Measurements from ENCODE around the gene PPP1R9B. TPM values are rescaled to one million over a fixed set of nuclear protein-coding genes. Genes with fewer than 3 reads are reported as not detected.

The PPP1R9B gene
- total RNA-seq, 1 donor from 2014 or later = 35.2 TPM

- TF ChIP-seq, protein P1, sequence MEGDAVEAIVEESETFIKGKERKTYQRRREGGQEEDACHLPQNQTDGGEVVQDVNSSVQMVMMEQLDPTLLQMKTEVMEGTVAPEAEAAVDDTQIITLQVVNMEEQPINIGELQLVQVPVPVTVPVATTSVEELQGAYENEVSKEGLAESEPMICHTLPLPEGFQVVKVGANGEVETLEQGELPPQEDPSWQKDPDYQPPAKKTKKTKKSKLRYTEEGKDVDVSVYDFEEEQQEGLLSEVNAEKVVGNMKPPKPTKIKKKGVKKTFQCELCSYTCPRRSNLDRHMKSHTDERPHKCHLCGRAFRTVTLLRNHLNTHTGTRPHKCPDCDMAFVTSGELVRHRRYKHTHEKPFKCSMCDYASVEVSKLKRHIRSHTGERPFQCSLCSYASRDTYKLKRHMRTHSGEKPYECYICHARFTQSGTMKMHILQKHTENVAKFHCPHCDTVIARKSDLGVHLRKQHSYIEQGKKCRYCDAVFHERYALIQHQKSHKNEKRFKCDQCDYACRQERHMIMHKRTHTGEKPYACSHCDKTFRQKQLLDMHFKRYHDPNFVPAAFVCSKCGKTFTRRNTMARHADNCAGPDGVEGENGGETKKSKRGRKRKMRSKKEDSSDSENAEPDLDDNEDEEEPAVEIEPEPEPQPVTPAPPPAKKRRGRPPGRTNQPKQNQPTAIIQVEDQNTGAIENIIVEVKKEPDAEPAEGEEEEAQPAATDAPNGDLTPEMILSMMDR (IDR thresholded peaks at IDR 0.05; ENCODE audit: insufficient read depth, low read length, poor library complexity, severe bottlenecking) = no peak
- no peak for DNase-seq (ENCODE audit: low read depth)
- Histone ChIP-seq H3K4me3 (ENCODE audit: low read depth, low read length) (no peak overlapping the region), H3K27me3 (ENCODE audit: control insufficient read depth, insufficient read depth, low read length) (peaks cover 2% of the 10 kb centered on the region), H3K36me3 (ENCODE audit: control insufficient read depth, insufficient read depth, low read length) (no peaks in the 10 kb centered on the region)
Observed at GRCh38 chr17:50113624-50114320, 36.7 kb downstream of the PPP1R9B start.

GRCh38 chr17:50112694-50113093, 37.8 kb downstream of the PPP1R9B start:
- Histone ChIP-seq H3K4me3 (ENCODE audit: low read depth, low read length) (no peak overlapping the region), H3K27me3 (ENCODE audit: control insufficient read depth, insufficient read depth, low read length) (peaks cover 2% of the 10 kb centered on the region), H3K36me3 (ENCODE audit: control insufficient read depth, insufficient read depth, low read length) (no peaks in the 10 kb centered on the region)
- TF ChIP-seq, protein P1 (IDR thresholded peaks at IDR 0.05; ENCODE audit: insufficient read depth, low read length, poor library complexity, severe bottlenecking) = no peak
- no peak for DNase-seq (ENCODE audit: low read depth)

- DNase-seq (ENCODE audit: low read depth) = no peak
- H3K4me3 ChIP-seq (ENCODE audit: low read depth, low read length) = no peak overlapping the region
- no peaks in the 10 kb centered on the region for H3K36me3 ChIP-seq (ENCODE audit: control insufficient read depth, insufficient read depth, low read length)
- H3K27me3 ChIP-seq (ENCODE audit: control insufficient read depth, insufficient read depth, low read length) = no peaks in the 10 kb centered on the region
- TF ChIP-seq, protein P1 (IDR thresholded peaks at IDR 0.05; ENCODE audit: insufficient read depth, low read length, poor library complexity, severe bottlenecking) = no peak
Observed at GRCh38 chr17:50111673-50112655, 38.5 kb downstream of the PPP1R9B start.

DNA sequence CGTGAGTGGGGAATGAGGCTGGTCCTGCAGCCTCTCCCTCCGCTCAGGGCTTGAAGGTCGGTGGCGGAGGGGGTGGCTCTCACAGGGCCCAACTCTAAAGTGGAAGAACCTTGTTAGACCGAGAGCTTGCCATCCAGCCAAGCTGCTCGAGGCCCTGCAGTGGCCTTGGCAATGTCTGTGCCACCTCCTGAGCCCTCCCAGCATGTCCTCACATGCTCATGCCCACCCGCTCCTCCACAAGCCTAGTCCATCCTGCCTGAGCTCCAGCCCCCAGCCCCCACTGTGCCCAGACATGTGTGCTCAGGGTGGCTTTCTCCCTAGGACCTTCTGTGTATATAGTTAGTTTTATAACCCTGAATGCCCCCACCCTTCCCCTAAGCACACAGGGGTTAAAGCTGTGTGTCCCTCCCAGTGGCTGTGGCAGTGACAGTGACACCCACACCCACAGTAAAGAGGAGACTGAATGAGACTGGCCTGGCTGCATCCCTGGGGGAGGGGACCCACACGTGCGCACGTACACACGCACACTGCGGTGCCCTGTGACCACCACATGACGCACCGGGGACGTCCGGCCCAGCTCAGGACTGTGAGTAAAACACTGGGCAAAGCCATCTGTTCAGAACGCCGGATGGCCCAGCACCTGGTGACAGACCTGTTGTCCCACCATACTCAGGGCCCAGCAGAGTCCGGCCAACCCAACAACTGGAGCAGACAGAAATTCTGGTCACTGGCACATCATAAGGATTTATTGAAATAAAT, 39.7 kb downstream of the PPP1R9B start:
- no peak overlapping the region for H3K4me3 ChIP-seq (ENCODE audit: low read depth, low read length)
- DNase-seq (ENCODE audit: low read depth) = no peak
- H3K27me3 ChIP-seq (ENCODE audit: control insufficient read depth, insufficient read depth, low read length) = no peaks in the 10 kb centered on the region
- TF ChIP-seq, protein P1 (IDR thresholded peaks at IDR 0.05; ENCODE audit: insufficient read depth, low read length, poor library complexity, severe bottlenecking) = no peak
- H3K36me3 ChIP-seq (ENCODE audit: control insufficient read depth, insufficient read depth, low read length) = peaks cover 2% of the 10 kb centered on the region

GRCh38 chr17:50109785-50110184, 40.7 kb downstream of the PPP1R9B start:
- H3K4me3 ChIP-seq (ENCODE audit: low read depth, low read length) = no peak overlapping the region
- no peak for DNase-seq (ENCODE audit: low read depth)
- TF ChIP-seq, protein P1 (IDR thresholded peaks at IDR 0.05; ENCODE audit: insufficient read depth, low read length, poor library complexity, severe bottlenecking) = no peak
- H3K27me3 ChIP-seq (ENCODE audit: control insufficient read depth, insufficient read depth, low read length) = no peaks in the 10 kb centered on the region
- peaks cover 2% of the 10 kb centered on the region for H3K36me3 ChIP-seq (ENCODE audit: control insufficient read depth, insufficient read depth, low read length)

All from kidney epithelial cell (primary cell).